MM.1S (cell line): ENCODE measurements around the gene NOD2.

Source experiments
- DNase-seq: peaks from one replicate; pipeline ENCODE4 v3.0.0-alpha.2; 2015
- H2AFZ ChIP-seq: fragments of 300-600 bp; sonication (generic); 2 replicates; pipeline ENCODE4 v1.6.0; 2016; ENCODE audit warnings: antibody characterized with exemption, low read length
- H3F3A ChIP-seq: fragments of 300-600 bp; sonication (generic); 2 replicates; pipeline ENCODE4 v1.6.1; 2016; ENCODE audit warnings: mild to moderate bottlenecking, antibody characterized with exemption, low read length, moderate library complexity, mixed read lengths; ENCODE audit not compliant: insufficient read depth
- H3K27ac ChIP-seq: fragments of 300-600 bp; sonication (generic); 2 replicates; pipeline ENCODE4 v1.5.1; 2016; ENCODE audit warnings: mild to moderate bottlenecking, low read length
- H3K27me3 ChIP-seq: fragments of 300-600 bp; sonication (generic); replicated peaks from 2 replicates; pipeline ENCODE4 v1.6.0; 2016; ENCODE audit warnings: low read length; ENCODE audit not compliant: insufficient read depth
- H3K36me3 ChIP-seq: fragments of 300-600 bp; sonication (generic); replicated peaks from 2 replicates; pipeline ENCODE4 v1.6.1; 2016; ENCODE audit warnings: mild to moderate bottlenecking, low read length, mixed read lengths; ENCODE audit not compliant: insufficient read depth
- H3K4me1 ChIP-seq: fragments of 300-600 bp; sonication (generic); 2 replicates; pipeline ENCODE4 v1.6.1; 2016; ENCODE audit warnings: low read length, mixed read lengths
- H3K4me2 ChIP-seq: fragments of 300-600 bp; sonication (generic); 2 replicates; pipeline ENCODE4 v1.6.0; 2016; ENCODE audit warnings: low read depth, low read length
- H3K4me3 ChIP-seq: fragments of 300-600 bp; sonication (generic); 2 replicates; pipeline ENCODE4 v1.5.1; 2016; ENCODE audit warnings: low read length, mixed read lengths
- H3K79me2 ChIP-seq: fragments of 300-600 bp; sonication (generic); 2 replicates; pipeline ENCODE4 v1.6.1; 2016; ENCODE audit warnings: mixed run types, low read length, mixed read lengths
- H3K9ac ChIP-seq: fragments of 300-600 bp; sonication (generic); 2 replicates; pipeline ENCODE4 v1.6.1; 2016; ENCODE audit warnings: low read length, mixed read lengths
- H3K9me2 ChIP-seq: fragments of 300-600 bp; sonication (generic); replicated peaks from 2 replicates; pipeline ENCODE4 v1.6.1; 2016; ENCODE audit warnings: mild to moderate bottlenecking, low read length, mixed read lengths; ENCODE audit not compliant: insufficient read depth
- H3K9me3 ChIP-seq: fragments of 300-600 bp; sonication (generic); replicated peaks from 2 replicates; pipeline ENCODE4 v1.6.1; 2016; ENCODE audit warnings: mild to moderate bottlenecking, low read length, mixed read lengths; ENCODE audit not compliant: insufficient read depth
- H4K20me1 ChIP-seq: fragments of 300-600 bp; sonication (generic); 2 replicates; pipeline ENCODE4 v1.6.1; 2016; ENCODE audit warnings: mild to moderate bottlenecking, low read length, moderate library complexity, mixed read lengths; ENCODE audit not compliant: insufficient read depth
- CTCF ChIP-seq: fragments of 300-600 bp; sonication (generic); IDR thresholded peaks from 2 replicates; pipeline ENCODE4 v1.5.1; 2016; ENCODE audit warnings: antibody characterized with exemption, low read length, mixed read lengths
- EZH2 ChIP-seq: fragments of 300-600 bp; sonication (generic); optimal IDR thresholded peaks from 2 replicates; pipeline ENCODE3; 2017; ENCODE audit warnings: low read depth, mild to moderate bottlenecking, antibody characterized with exemption, low read length, mixed read lengths
- EZH2phosphoT487 ChIP-seq: fragments of 300-600 bp; sonication (generic); IDR thresholded peaks from 2 replicates; pipeline ENCODE4 v1.6.1; 2018; ENCODE audit warnings: antibody characterized with exemption, low read length

NOD2 gene

GRCh38 chr16:50675686-50676610 is 17.5 kb upstream of the NOD2 start:
- Histone ChIP-seq H3K79me2 (peaks cover 28% of the 10 kb centered on the region), H3K9ac (no peak overlapping the region), H3K27ac (no peak overlapping the region), H3K4me1 (peaks cover 3% of the 10 kb centered on the region; the same call in 1 of the 2 replicates), H3K27me3 (no peaks in the 10 kb centered on the region), H3K4me3 (no peak overlapping the region), H3K9me3 (no peaks in the 10 kb centered on the region; the same call in 1 of the 2 replicates), H4K20me1 (no peaks in the 10 kb centered on the region), H3F3A (no peaks in the 10 kb centered on the region), H3K4me2 (no peak overlapping the region), H3K36me3 (peaks cover 16% of the 10 kb centered on the region), H2AFZ (no peak overlapping the region), H3K9me2 (no peaks in the 10 kb centered on the region)
- TF ChIP-seq EZH2 (no peak), EZH2phosphoT487 (no peak), CTCF (no peak)
- no peak for DNase-seq

- Histone ChIP-seq H3K4me1 (peaks cover 8% of the 10 kb centered on the region), H3K4me3 (no peak overlapping the region), H3K9ac (no peak overlapping the region), H3K27ac (no peak overlapping the region), H3K79me2 (peaks cover 35% of the 10 kb centered on the region), H4K20me1 (no peaks in the 10 kb centered on the region), H3K9me2 (no peaks in the 10 kb centered on the region), H3K9me3 (no peaks in the 10 kb centered on the region; the same call in 1 of the 2 replicates), H2AFZ (no peak overlapping the region), H3F3A (no peaks in the 10 kb centered on the region), H3K27me3 (no peaks in the 10 kb centered on the region), H3K4me2 (no peak overlapping the region), H3K36me3 (peaks cover 16% of the 10 kb centered on the region)
- TF ChIP-seq EZH2, result no peak
- no peak for TF ChIP-seq CTCF
- TF ChIP-seq EZH2phosphoT487, result no peak
- no peak for DNase-seq
These were observed 16.7 kb upstream of the NOD2 start for GRCh38 chr16:50676684-50677225.

GRCh38 chr16:50677351-50677750 is 16.1 kb upstream of the NOD2 start:
- no peak for DNase-seq
- no peaks in the 10 kb centered on the region for H3K9me3 ChIP-seq
- H3F3A ChIP-seq, result no peaks in the 10 kb centered on the region
- H3K9me2 ChIP-seq, result no peaks in the 10 kb centered on the region
- no peak overlapping the region for H3K27ac ChIP-seq
- no peaks in the 10 kb centered on the region for H3K27me3 ChIP-seq
- peaks cover 12% of the 10 kb centered on the region for H3K4me1 ChIP-seq
- TF ChIP-seq EZH2phosphoT487 (no peak), CTCF (peak; percentile 34)
- peaks cover 35% of the 10 kb centered on the region for H3K79me2 ChIP-seq
- H3K4me2 ChIP-seq, result no peak overlapping the region
- no peak overlapping the region for H3K4me3 ChIP-seq
- peaks cover 10% of the 10 kb centered on the region for H3K36me3 ChIP-seq
- no peak overlapping the region for H2AFZ ChIP-seq
- H4K20me1 ChIP-seq, result no peaks in the 10 kb centered on the region
- no peak overlapping the region for H3K9ac ChIP-seq
